H1 (cell line): ENCODE data around the gene PRSS12. TPM values are rescaled to one million over a fixed set of nuclear protein-coding genes. Genes with fewer than 3 reads are reported as not detected.

Experiments
- CTCF ChIA-PET: fragments of 300-600 bp; sonication (Branson Sonifier 250); formaldehyde crosslinking; loops from one replicate; lab custom pipeline; 2021; ENCODE audit not compliant: partially characterized antibody; lab: Charles Lee
- POLR2A ChIA-PET: fragments of 300-600 bp; sonication (Branson Sonifier 250); formaldehyde crosslinking; loops from one replicate; lab custom pipeline; 2021; ENCODE audit warnings: inconsistent platforms; ENCODE audit not compliant: partially characterized antibody; lab: Charles Lee
- DNase-seq, 2 experiments: peaks; one replicate each; pipeline versions ENCODE4 v3.0.0 to v3.0.0-alpha.2; 2010 to 2022; ENCODE audit warnings: low spot score in 2 of 2, low read depth in 1 of 2, mixed read lengths in 1 of 2
- FAIRE-seq: peaks from 2 replicates; lab custom pipeline; 2011; peaks lifted over from hg19 to GRCh38; lab: Jason Lieb, UNC
- H2AFZ ChIP-seq: 2 replicates; pipeline ENCODE4 v1.8.1; 2012; ENCODE audit warnings: low read length, inconsistent platforms
- H2AK5ac ChIP-seq: 2 replicates; pipeline ENCODE4 v1.6.1; 2013; ENCODE audit warnings: low read depth, low read length
- H2BK120ac ChIP-seq: replicated peaks from 2 replicates; pipeline ENCODE3; 2013; ENCODE audit warnings: low read depth, low read length, inconsistent platforms
- H2BK12ac ChIP-seq: 2 replicates; pipeline ENCODE4 v1.6.1; 2013; ENCODE audit warnings: low read depth, low read length
- H2BK15ac ChIP-seq: 2 replicates; pipeline ENCODE4 v1.6.1; 2013; ENCODE audit warnings: low read length
- H2BK20ac ChIP-seq: 2 replicates; pipeline ENCODE4 v1.6.1; 2013; ENCODE audit warnings: low read length
- H2BK5ac ChIP-seq: 2 replicates; pipeline ENCODE4 v1.6.1; 2013; ENCODE audit warnings: low read depth, low read length
- H3K14ac ChIP-seq: 2 replicates; pipeline ENCODE4 v1.6.1; 2013; ENCODE audit warnings: inconsistent platforms; ENCODE audit not compliant: insufficient read length
- H3K18ac ChIP-seq: 2 replicates; pipeline ENCODE4 v1.6.1; 2013; ENCODE audit warnings: low read length; ENCODE audit errors: extremely low read depth
- H3K23ac ChIP-seq: 2 replicates; pipeline ENCODE4 v1.6.1; 2013; ENCODE audit warnings: inconsistent platforms; ENCODE audit not compliant: insufficient read length
- H3K23me2 ChIP-seq: 2 replicates; pipeline ENCODE4 v1.6.1; 2013; ENCODE audit warnings: low read depth, low read length
- H3K27ac ChIP-seq: 2 replicates; pipeline ENCODE4 v1.6.1; 2011; ENCODE audit warnings: low read depth, low read length, inconsistent platforms
- H3K27me3 ChIP-seq, 4 experiments: replicated peaks in 1 of 4; 1 replicate in 1 of 4; 2 replicates in 3 of 4; pipeline versions ENCODE4 v1.6.1 to v1.8.1; 2011 to 2013; ENCODE audit warnings: low read length in 3 of 4, mild to moderate bottlenecking in 3 of 4, inconsistent platforms in 2 of 4, mixed read lengths in 2 of 4, moderate library complexity in 1 of 4; ENCODE audit not compliant: control insufficient read depth in 3 of 4, insufficient read depth in 3 of 4; ENCODE audit errors: extremely low read depth in 1 of 4
- H3K36me3 ChIP-seq, 4 experiments: 2 replicates each; pipeline versions ENCODE4 v1.6.1 to v1.8.1; 2011 to 2013; ENCODE audit warnings: mild to moderate bottlenecking in 4 of 4, low read length in 3 of 4, moderate library complexity in 2 of 4, control low read depth in 1 of 4, inconsistent platforms in 1 of 4; ENCODE audit not compliant: insufficient read depth in 4 of 4, control insufficient read depth in 2 of 4
- H3K4ac ChIP-seq: replicated peaks from 2 replicates; pipeline ENCODE3; 2013; ENCODE audit warnings: low read length, low read depth, mixed read lengths, inconsistent platforms; ENCODE audit not compliant: insufficient read length
- H3K4me1 ChIP-seq, 4 experiments: replicated peaks in 1 of 4; 1 replicate in 1 of 4; 2 replicates in 3 of 4; pipeline versions ENCODE4 v1.6.1 to v1.8.1; 2011 to 2013; ENCODE audit warnings: low read length in 3 of 4, inconsistent platforms in 2 of 4, mixed read lengths in 1 of 4; ENCODE audit not compliant: insufficient read depth in 4 of 4, control insufficient read depth in 3 of 4
- H3K4me2 ChIP-seq, 2 experiments: 2 replicates each; pipeline versions ENCODE4 v1.6.1 to v1.8.1; 2011 to 2013; ENCODE audit warnings: low read depth in 2 of 2, low read length in 2 of 2, control low read depth in 1 of 2, inconsistent platforms in 1 of 2, mild to moderate bottlenecking in 1 of 2; ENCODE audit not compliant: insufficient read depth in 1 of 2
- H3K4me3 ChIP-seq, 4 experiments: fragments of 200-600, 300-600 bp in 1 of 4; sonication (generic), shearing (Covaris generic), sonication (Bioruptor Twin) in 1 of 4; 2 replicates each; pipeline versions ENCODE4 v1.5.1 to v1.8.1; 2011 to 2016; ENCODE audit warnings: low read length in 4 of 4, low read depth in 3 of 4, control low read depth in 2 of 4, inconsistent platforms in 2 of 4, mild to moderate bottlenecking in 2 of 4, mixed read lengths in 1 of 4, moderate library complexity in 1 of 4; ENCODE audit not compliant: insufficient read depth in 2 of 4; ENCODE audit errors: extremely low read depth in 1 of 4
- H3K56ac ChIP-seq: replicated peaks from 2 replicates; pipeline ENCODE3; 2013; ENCODE audit warnings: low read depth, mild to moderate bottlenecking, mixed read lengths, low read length, inconsistent platforms; ENCODE audit not compliant: insufficient read length
- H3K79me1 ChIP-seq: 2 replicates; pipeline ENCODE4 v1.6.1; 2013; ENCODE audit warnings: low read depth, low read length, control low read depth
- H3K79me2 ChIP-seq, 2 experiments: 2 replicates each; pipeline versions ENCODE4 v1.6.1 to v1.8.1; 2012 to 2013; ENCODE audit warnings: low read length in 2 of 2, mild to moderate bottlenecking in 2 of 2, inconsistent platforms in 1 of 2; ENCODE audit not compliant: insufficient read depth in 2 of 2, control insufficient read depth in 1 of 2
- H3K9ac ChIP-seq, 4 experiments: replicated peaks in 1 of 4; 1 replicate in 1 of 4; 2 replicates in 3 of 4; pipeline versions ENCODE4 v1.6.1 to v1.8.1; 2011 to 2013; ENCODE audit warnings: low read depth in 3 of 4, low read length in 3 of 4, control low read depth in 2 of 4, mild to moderate bottlenecking in 2 of 4, moderate library complexity in 2 of 4, inconsistent platforms in 1 of 4; ENCODE audit errors: extremely low read depth in 1 of 4
- H3K9me3 ChIP-seq, 2 experiments: 2 replicates each; pipeline versions ENCODE4 v1.6.1 to v1.8.1; 2012 to 2013; ENCODE audit warnings: mild to moderate bottlenecking in 2 of 2, moderate library complexity in 2 of 2, control low read depth in 1 of 2, inconsistent platforms in 1 of 2, low read depth in 1 of 2, low read length in 1 of 2, mixed read lengths in 1 of 2; ENCODE audit not compliant: insufficient read depth in 2 of 2
- H4K20me1 ChIP-seq, 2 experiments: replicated peaks in 1 of 2; 2 replicates each; pipeline versions ENCODE3 to v1.8.1; 2011 to 2013; ENCODE audit warnings: inconsistent platforms in 2 of 2, low read length in 2 of 2, mild to moderate bottlenecking in 1 of 2; ENCODE audit not compliant: insufficient read depth in 2 of 2, control insufficient read depth in 1 of 2
- H4K5ac ChIP-seq: 2 replicates; pipeline ENCODE4 v1.6.1; 2013; ENCODE audit warnings: low read length, low read depth, mixed read lengths, inconsistent platforms; ENCODE audit not compliant: insufficient read length
- H4K8ac ChIP-seq: 2 replicates; pipeline ENCODE4 v1.8.0; 2013; ENCODE audit warnings: mild to moderate bottlenecking, moderate library complexity, low read length, inconsistent platforms; ENCODE audit not compliant: insufficient read depth; ENCODE audit errors: extremely low read depth
- H4K91ac ChIP-seq: replicated peaks from 2 replicates; pipeline ENCODE3; 2013; ENCODE audit warnings: low read length, mixed read lengths, inconsistent platforms; ENCODE audit not compliant: insufficient read length
- CBX8 ChIP-seq: fragments of 300-800, 300-1000 bp; sonication (generic); IDR thresholded peaks from 2 replicates; pipeline ENCODE4 v1.7.1; 2016; ENCODE audit warnings: low read depth, low read length, borderline replicate concordance
- EGR1 ChIP-seq: IDR thresholded peaks from 2 replicates; pipeline ENCODE4 v1.6.1; 2011; ENCODE audit warnings: low read depth, low read length, borderline replicate concordance
- EZH2 ChIP-seq: fragments of 200-600 bp; sonication (generic); IDR thresholded peaks from 2 replicates; pipeline ENCODE4 v1.7.1; 2012; ENCODE audit warnings: low read depth, mild to moderate bottlenecking, moderate library complexity, low read length, inconsistent platforms; ENCODE audit not compliant: severe bottlenecking
- FOSL1 ChIP-seq: IDR thresholded peaks from 2 replicates; pipeline ENCODE4 v1.6.1; 2011; ENCODE audit warnings: mild to moderate bottlenecking, low read depth, low read length, moderate library complexity; ENCODE audit not compliant: insufficient read depth
- POU5F1 ChIP-seq: IDR thresholded peaks from 2 replicates; pipeline ENCODE4 v1.6.1; 2011; ENCODE audit warnings: low read depth, mild to moderate bottlenecking, low read length, moderate library complexity
- SAP30 ChIP-seq: fragments of 300-600 bp; sonication (generic); IDR thresholded peaks from 2 replicates; pipeline ENCODE4 v1.7.1; 2012; ENCODE audit warnings: low read length, moderate library complexity, mild to moderate bottlenecking, inconsistent platforms; ENCODE audit not compliant: insufficient read depth, insufficient replicate concordance
- SIRT6 ChIP-seq: IDR thresholded peaks from one replicate; pipeline ENCODE4 v1.7.1; 2012; ENCODE audit warnings: low read length, inconsistent platforms
- TAF1 ChIP-seq: IDR thresholded peaks from 2 replicates; pipeline ENCODE4 v1.6.1; 2011; ENCODE audit warnings: mild to moderate bottlenecking, low read depth, low read length
- WGBS, 2 experiments: shearing (Covaris generic) in 1 of 2; methylation state at CpG; one replicate each; pipeline versions ENCODE4 v1.1.6 to v1.1.7; 2013 to 2015; ENCODE audit warnings: low lambda C conversion rate in 2 of 2, mixed read lengths in 2 of 2, inconsistent platforms in 1 of 2, low coverage in 1 of 2, missing lambda C conversion rate in 1 of 2; ENCODE audit not compliant: insufficient replicate concordance in 2 of 2, insufficient coverage in 1 of 2, insufficient read length in 1 of 2; ENCODE audit errors: extremely low coverage in 1 of 2, missing lambda C conversion rate in 1 of 2; 5-methylcytosine and 5-hydroxymethylcytosine counted together
- polyA plus RNA-seq, 7 experiments: library from polyadenylated mRNA; depleted of rRNA in 3 of 7; stranded (reverse) in 5 of 7; unstranded in 2 of 7; fragments of >200 nt in 5 of 7; fragments of 200-250 nt in 2 of 7; gene quantifications; 1 replicate in 5 of 7; 2 replicates in 1 of 7; 4 replicates in 1 of 7; pipeline versions ENCODE4 v1.2.1 to v1.2.3, GENCODE V29; 2011 to 2013; ENCODE audit warnings: missing spikeins in 2 of 7, mixed read lengths in 2 of 7
- total RNA-seq: library from RNA; stranded (reverse); fragmentation: NEBNext Ultra II Directional; extraction: Animal tissue kit (Norgen Biotek cat#: 25700); gene quantifications from 2 replicates; pipeline ENCODE4 v1.2.1, GENCODE V29; 2021
- TF ChIP-seq, protein P1 (sequence below), 3 experiments: IDR thresholded peaks; 1 replicate in 2 of 3; 2 replicates in 1 of 3; pipeline versions ENCODE4 v1.5.1 to v1.6.1; 2011; ENCODE audit warnings: low read length in 3 of 3, mild to moderate bottlenecking in 3 of 3, inconsistent platforms in 2 of 3, low read depth in 1 of 3, moderate library complexity in 1 of 3; ENCODE audit not compliant: insufficient read depth in 1 of 3; ENCODE audit errors: control extremely low read depth in 1 of 3

PRSS12 gene
- total and polyA plus RNA-seq, 2 of the 8 experiments (the other 6 are each of a cell fraction or from before 2014, with no cell fraction given), result 2.6 to 9.3 TPM

DNA sequence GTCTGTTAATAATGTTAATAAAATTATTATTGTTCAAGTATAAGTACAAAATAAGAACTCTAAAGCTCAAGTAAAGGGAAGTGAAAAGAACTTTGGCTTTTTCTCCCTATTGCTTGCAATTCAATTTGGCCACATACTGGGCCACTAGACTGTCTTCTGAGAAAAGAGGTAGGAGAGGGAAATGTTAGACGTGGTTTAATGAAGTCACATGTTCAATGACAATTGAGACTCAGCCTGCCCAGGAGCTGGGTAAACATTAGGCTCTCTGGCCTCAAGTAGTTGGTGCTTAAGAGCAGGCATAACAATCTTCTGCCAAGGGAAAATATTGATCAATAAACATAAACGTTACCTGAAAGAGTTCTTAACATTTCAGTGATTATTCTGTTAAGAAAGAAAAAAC lies 15.1 kb upstream of the PRSS12 start:
- Histone ChIP-seq H2AK5ac (no peak overlapping the region), H3K4me3 (no peak overlapping the region), H2BK120ac (no peak overlapping the region), H3K4ac (no peak overlapping the region), H3K23ac (no peak overlapping the region), H4K91ac (no peak overlapping the region), H4K20me1 (no peaks in the 10 kb centered on the region), H3K18ac (no peak overlapping the region), H3K27ac (no peak overlapping the region), H3K23me2 (no peaks in the 10 kb centered on the region), H3K4me2 (no peak overlapping the region), H2BK20ac (no peak overlapping the region), H3K27me3 (no peaks in the 10 kb centered on the region), H2BK12ac (no peak overlapping the region), H4K5ac (no peak overlapping the region), H2BK15ac (no peak overlapping the region), H2AFZ (no peak overlapping the region), H3K9me3 (no peaks in the 10 kb centered on the region), H3K56ac (no peak overlapping the region), H4K8ac (no peak overlapping the region), H3K79me1 (no peaks in the 10 kb centered on the region), H3K79me2 (no peaks in the 10 kb centered on the region), H3K9ac (no peak overlapping the region), H3K36me3 (no peaks in the 10 kb centered on the region), H3K4me1 (no peaks in the 10 kb centered on the region), H3K14ac (no peak overlapping the region), H2BK5ac (no peak overlapping the region)
- no peak for DNase-seq
- POLR2A ChIA-PET, result no interaction called here
- no peak for FAIRE-seq
- 61% methylated on average over 2 of the region's 2 CpGs; no CpG with 5 or more reads in 1 of the 2 experiments for WGBS, 2 experiments
- TF ChIP-seq SAP30 (no peak), EZH2 (no peak), TAF1 (no peak), POU5F1 (no peak), CBX8 (no peak), SIRT6 (no peak), EGR1 (no peak), FOSL1 (no peak)
- TF ChIP-seq, protein P1, sequence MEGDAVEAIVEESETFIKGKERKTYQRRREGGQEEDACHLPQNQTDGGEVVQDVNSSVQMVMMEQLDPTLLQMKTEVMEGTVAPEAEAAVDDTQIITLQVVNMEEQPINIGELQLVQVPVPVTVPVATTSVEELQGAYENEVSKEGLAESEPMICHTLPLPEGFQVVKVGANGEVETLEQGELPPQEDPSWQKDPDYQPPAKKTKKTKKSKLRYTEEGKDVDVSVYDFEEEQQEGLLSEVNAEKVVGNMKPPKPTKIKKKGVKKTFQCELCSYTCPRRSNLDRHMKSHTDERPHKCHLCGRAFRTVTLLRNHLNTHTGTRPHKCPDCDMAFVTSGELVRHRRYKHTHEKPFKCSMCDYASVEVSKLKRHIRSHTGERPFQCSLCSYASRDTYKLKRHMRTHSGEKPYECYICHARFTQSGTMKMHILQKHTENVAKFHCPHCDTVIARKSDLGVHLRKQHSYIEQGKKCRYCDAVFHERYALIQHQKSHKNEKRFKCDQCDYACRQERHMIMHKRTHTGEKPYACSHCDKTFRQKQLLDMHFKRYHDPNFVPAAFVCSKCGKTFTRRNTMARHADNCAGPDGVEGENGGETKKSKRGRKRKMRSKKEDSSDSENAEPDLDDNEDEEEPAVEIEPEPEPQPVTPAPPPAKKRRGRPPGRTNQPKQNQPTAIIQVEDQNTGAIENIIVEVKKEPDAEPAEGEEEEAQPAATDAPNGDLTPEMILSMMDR (IDR thresholded peaks at IDR 0.05; ENCODE audit: control extremely low read depth in 1 of 3, insufficient read depth in 1 of 3, low read depth in 1 of 3, low read length in 3 of 3), result no peak
- CTCF ChIA-PET, result interaction anchor here (1.0 to 1.4 kb wide), 3 partner anchors 9 to 14 kb away, joined by 3 to 10 read pairs (median 3); partner anchors contain the start of gene PRSS12
